CD4-positive, alpha-beta T cell treated with Interleukin-10 for 1 hour (primary cell): Measurements from ENCODE around the gene ZNF223.

Experiments used
- DNase-seq: peaks from one replicate; pipeline ENCODE4 v3.0.0-alpha.2; 2020

Gene ZNF223

GRCh38 chr19:44072543-44073401, 20.9 kb downstream of the ZNF223 start:
- DNase-seq: no peak

GRCh38 chr19:44076325-44076724, 24.5 kb downstream of the ZNF223 start:
- no peak for DNase-seq

- no peak for DNase-seq
Measured at GRCh38 chr19:44092108-44092507, 40.3 kb downstream of the ZNF223 start.

- peak; percentile 90 for DNase-seq
Measured at GRCh38 chr19:44093931-44094765, 42.3 kb downstream of the ZNF223 start, which contains the start of gene ZNF224. Gene ZNF224 (plus strand): TSS chr19:44094361. CDS start chr19:44097874, 3,513 bp downstream.

- DNase-seq: no peak
Measured at GRCh38 chr19:44107751-44108150, 55.9 kb downstream of the ZNF223 start.

- DNase-seq: no peak
Measured at GRCh38 chr19:44109458-44109857, 57.6 kb downstream of the ZNF223 start.

- no peak for DNase-seq
Measured at GRCh38 chr19:44111910-44112463, 60.2 kb downstream of the ZNF223 start.

- DNase-seq: no peak
Measured at GRCh38 chr19:44112802-44113137, 60.9 kb downstream of the ZNF223 start.

- DNase-seq: peak; percentile 94
Measured at GRCh38 chr19:44113138-44113783, 61.4 kb downstream of the ZNF223 start, which contains the start of gene ZNF225. Gene ZNF225 (plus strand): TSS chr19:44113399. CDS start chr19:44115828, 2,429 bp downstream.

- no peak for DNase-seq
Measured at GRCh38 chr19:44113784-44114390, 62.1 kb downstream of the ZNF223 start.
